GM12878 (cell line): ENCODE results near the gene GPER1. TPM values are rescaled to one million over a fixed set of nuclear protein-coding genes. Genes with fewer than 3 reads are reported as not detected.

Experiments used
- ATF7 ChIP-seq: fragments of 450-650 bp; IDR thresholded peaks from 2 replicates; pipeline ENCODE4 v1.6.1; 2016; ENCODE audit warnings: low read depth, mild to moderate bottlenecking
- CBFB ChIP-seq: IDR thresholded peaks from 2 replicates; pipeline ENCODE4 v1.6.1; 2016; ENCODE audit warnings: antibody characterized with exemption, low read depth
- CREM ChIP-seq: IDR thresholded peaks from 2 replicates; pipeline ENCODE4 v1.6.1; 2014; ENCODE audit warnings: antibody characterized with exemption, low read depth
- HCFC1 ChIP-seq: fragments of 150-350 bp; IDR thresholded peaks from 2 replicates; pipeline ENCODE4 v1.6.1; 2014; ENCODE audit warnings: low read length
- KLF5 ChIP-seq: fragments of 450-650 bp; IDR thresholded peaks from 2 replicates; pipeline ENCODE4 v1.6.1; 2014; ENCODE audit warnings: mild to moderate bottlenecking; ENCODE audit not compliant: partially characterized antibody
- MXI1 ChIP-seq: fragments of 150-350 bp; IDR thresholded peaks from 2 replicates; pipeline ENCODE4 v1.6.1; 2011; ENCODE audit warnings: low read depth, mild to moderate bottlenecking, inconsistent platforms, low read length, improper control_type of control experiment
- PML ChIP-seq: IDR thresholded peaks from 2 replicates; pipeline ENCODE4 v1.6.1; 2012; ENCODE audit warnings: low read length, inconsistent platforms
- POLR2AphosphoS2 ChIP-seq: IDR thresholded peaks from 2 replicates; pipeline ENCODE4 v1.6.1; 2011; ENCODE audit warnings: low read depth, mild to moderate bottlenecking, low read length, improper control_type of control experiment, moderate library complexity
- POU2F2 ChIP-seq: IDR thresholded peaks from 3 replicates; pipeline ENCODE4 v1.6.1; 2011; ENCODE audit warnings: low read depth, mild to moderate bottlenecking, low read length, borderline replicate concordance
- RUNX3 ChIP-seq: IDR thresholded peaks from 2 replicates; pipeline ENCODE4 v1.6.1; 2012; ENCODE audit warnings: low read length, inconsistent platforms
- SIN3A ChIP-seq: IDR thresholded peaks from 2 replicates; pipeline ENCODE4 v1.6.1; 2012; ENCODE audit warnings: low read depth, low read length, improper control_type of control experiment
- polyA plus RNA-seq, 11 experiments: library from polyadenylated mRNA; depleted of rRNA in 4 of 11; unstranded in 6 of 11; stranded (reverse) in 5 of 11; fragments of >200 nt; fragmentation: Nextera tagmentation in 4 of 11; fragmentation: Illumina TruSeq in 1 of 11; extraction: Ambion mirVana in 4 of 11; extraction: Trizol in 1 of 11; gene quantifications; 1 replicate in 1 of 11; 2 replicates in 10 of 11; pipeline versions ENCODE4 v1.2.1 to v1.2.3, GENCODE V29; 2011 to 2016; ENCODE audit warnings: inconsistent platforms in 2 of 11, missing spikeins in 2 of 11, low read depth in 1 of 11
- total RNA-seq, 4 experiments: library from RNA; depleted of rRNA in 3 of 4; stranded (reverse); fragments of >200 nt in 3 of 4; fragmentation: Illumina TruSeq in 1 of 4; extraction: Trizol in 1 of 4; gene quantifications; 2 replicates each; pipeline versions ENCODE4 v1.2.1 to v1.2.3, GENCODE V29; 2013 to 2021
- TF ChIP-seq, protein P1 (sequence below): fragments of 450-650 bp; IDR thresholded peaks from 2 replicates; pipeline ENCODE4 v1.6.1; 2017; ENCODE audit warnings: mild to moderate bottlenecking, low read depth, inconsistent platforms; ENCODE audit not compliant: poor library complexity, severe bottlenecking
- TF ChIP-seq, protein P2 (sequence below): fragments of 450-650 bp; IDR thresholded peaks from 2 replicates; pipeline ENCODE4 v1.6.1; 2014; ENCODE audit warnings: mild to moderate bottlenecking

GPER1 gene
- total and polyA plus RNA-seq, 10 of the 15 experiments (the other 5 are each of a cell fraction or from before 2014, with no cell fraction given), result 0.03 to 6.5 (median 2.6) TPM

DNA sequence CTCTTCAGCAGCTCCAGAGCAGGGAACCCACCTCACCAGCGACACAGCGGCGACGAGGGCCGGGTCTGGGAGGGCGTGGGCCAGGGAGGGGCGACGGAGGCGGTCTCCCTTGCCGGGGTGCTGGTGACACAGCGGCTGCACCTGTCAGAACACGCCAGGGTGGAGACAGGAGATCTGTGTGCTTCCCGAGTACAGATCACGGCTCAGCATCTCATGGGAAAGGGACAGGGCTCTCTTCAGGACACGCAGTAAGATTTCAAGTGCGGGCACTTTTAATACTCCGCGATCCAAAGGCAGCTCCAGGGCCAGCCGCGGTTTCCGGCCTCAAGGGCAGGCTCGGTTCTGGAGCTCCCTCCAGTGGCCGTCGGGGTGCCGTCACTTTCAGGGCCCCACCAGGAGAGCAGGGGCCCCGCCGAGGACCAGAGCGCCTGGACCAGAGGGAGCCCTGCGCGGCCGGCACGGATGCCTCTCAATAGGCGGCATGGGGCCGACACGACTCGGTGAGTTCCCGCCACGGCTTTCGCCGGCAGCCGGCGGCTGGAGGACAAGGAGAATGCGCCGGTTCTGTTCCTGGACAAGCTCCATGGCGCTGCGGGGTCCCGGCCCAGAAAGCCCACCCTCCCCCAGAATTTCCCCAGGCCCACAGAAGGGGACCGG is 22.2 kb upstream of the GPER1 start (continued):
- TF ChIP-seq, protein P1, sequence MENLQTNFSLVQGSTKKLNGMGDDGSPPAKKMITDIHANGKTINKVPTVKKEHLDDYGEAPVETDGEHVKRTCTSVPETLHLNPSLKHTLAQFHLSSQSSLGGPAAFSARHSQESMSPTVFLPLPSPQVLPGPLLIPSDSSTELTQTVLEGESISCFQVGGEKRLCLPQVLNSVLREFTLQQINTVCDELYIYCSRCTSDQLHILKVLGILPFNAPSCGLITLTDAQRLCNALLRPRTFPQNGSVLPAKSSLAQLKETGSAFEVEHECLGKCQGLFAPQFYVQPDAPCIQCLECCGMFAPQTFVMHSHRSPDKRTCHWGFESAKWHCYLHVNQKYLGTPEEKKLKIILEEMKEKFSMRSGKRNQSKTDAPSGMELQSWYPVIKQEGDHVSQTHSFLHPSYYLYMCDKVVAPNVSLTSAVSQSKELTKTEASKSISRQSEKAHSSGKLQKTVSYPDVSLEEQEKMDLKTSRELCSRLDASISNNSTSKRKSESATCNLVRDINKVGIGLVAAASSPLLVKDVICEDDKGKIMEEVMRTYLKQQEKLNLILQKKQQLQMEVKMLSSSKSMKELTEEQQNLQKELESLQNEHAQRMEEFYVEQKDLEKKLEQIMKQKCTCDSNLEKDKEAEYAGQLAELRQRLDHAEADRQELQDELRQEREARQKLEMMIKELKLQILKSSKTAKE, result peak; percentile 37
- TF ChIP-seq MXI1, result peak; percentile 42; the same call in 1 of the 2 replicates
- no peak for TF ChIP-seq KLF5
- peak; percentile 71 for TF ChIP-seq RUNX3
- no peak for TF ChIP-seq POLR2AphosphoS2
- TF ChIP-seq SIN3A, result peak; percentile 76; the same call in 1 of the 2 replicates
- TF ChIP-seq POU2F2, result peak; percentile 50; the same call in 2 of the 3 replicates
- peak; percentile 34; the same call in 1 of the 2 replicates for TF ChIP-seq CREM
- TF ChIP-seq, protein P2, sequence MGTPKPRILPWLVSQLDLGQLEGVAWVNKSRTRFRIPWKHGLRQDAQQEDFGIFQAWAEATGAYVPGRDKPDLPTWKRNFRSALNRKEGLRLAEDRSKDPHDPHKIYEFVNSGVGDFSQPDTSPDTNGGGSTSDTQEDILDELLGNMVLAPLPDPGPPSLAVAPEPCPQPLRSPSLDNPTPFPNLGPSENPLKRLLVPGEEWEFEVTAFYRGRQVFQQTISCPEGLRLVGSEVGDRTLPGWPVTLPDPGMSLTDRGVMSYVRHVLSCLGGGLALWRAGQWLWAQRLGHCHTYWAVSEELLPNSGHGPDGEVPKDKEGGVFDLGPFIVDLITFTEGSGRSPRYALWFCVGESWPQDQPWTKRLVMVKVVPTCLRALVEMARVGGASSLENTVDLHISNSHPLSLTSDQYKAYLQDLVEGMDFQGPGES, result no peak
- TF ChIP-seq CBFB, result 0 out of 2 replicates have a peak, but pooled peaks have one; percentile 25
- no peak for TF ChIP-seq HCFC1
- no peak for TF ChIP-seq ATF7
- no peak for TF ChIP-seq PML
